Panc1 (cell line): Measurements from ENCODE around the gene MPPED1. TPM values are rescaled to one million over a fixed set of nuclear protein-coding genes. Genes with fewer than 3 reads are reported as not detected.

Experiments used
- ATAC-seq: fragments of 200-7000 bp; cut with Tn5 transposase; 2 replicates; pipeline ENCODE4 v1.9.1; 2020; ENCODE audit warnings: mild to moderate bottlenecking, moderate library complexity
- BruUV-seq: library from RNA; stranded (reverse); fragments of 400-500 nt; replicated peaks from 2 replicates; lab custom pipeline; 2021; lab: Mats Ljungman, UMichigan
- CTCF ChIA-PET: fragments of 300-600 bp; sonication (Branson Sonifier 250); formaldehyde crosslinking; loops from one replicate; lab custom pipeline; 2022; ENCODE audit warnings: antibody characterized with exemption; lab: Charles Lee
- POLR2A ChIA-PET: fragments of 300-600 bp; sonication (Branson Sonifier 250); formaldehyde crosslinking; loops from one replicate; lab custom pipeline; 2022; ENCODE audit warnings: antibody characterized with exemption; lab: Charles Lee
- DNase-seq: peaks from one replicate; pipeline ENCODE4 v3.0.0-alpha.2; 2010; ENCODE audit warnings: low read depth, low spot score
- H3K27ac ChIP-seq: 2 replicates; pipeline ENCODE4 v1.5.1; 2011; ENCODE audit warnings: mild to moderate bottlenecking, low read length, inconsistent platforms
- H3K27me3 ChIP-seq: fragments of 200-500 bp; sonication (Bioruptor generic); 2 replicates; pipeline ENCODE4 v1.6.0; 2014; ENCODE audit warnings: low read length, inconsistent platforms; ENCODE audit not compliant: control insufficient read depth, insufficient read depth
- H3K36me3 ChIP-seq: fragments of 200-500 bp; sonication (Bioruptor generic); 2 replicates; pipeline ENCODE4 v1.5.1; 2014; ENCODE audit warnings: inconsistent platforms, mild to moderate bottlenecking, low read length, moderate library complexity; ENCODE audit not compliant: control insufficient read depth, insufficient read depth
- H3K4me1 ChIP-seq: 2 replicates; pipeline ENCODE4 v1.5.1; 2011; ENCODE audit warnings: inconsistent platforms, mild to moderate bottlenecking, low read length, moderate library complexity; ENCODE audit not compliant: control insufficient read depth, insufficient read depth
- H3K4me3 ChIP-seq, 2 experiments: 2 replicates each; pipeline ENCODE4 v1.5.1; 2011 to 2012; ENCODE audit warnings: low read depth in 2 of 2, low read length in 2 of 2, mild to moderate bottlenecking in 2 of 2, inconsistent platforms in 1 of 2, moderate library complexity in 1 of 2
- H3K9me3 ChIP-seq: fragments of 200-500 bp; sonication (Bioruptor generic); 2 replicates; pipeline ENCODE4 v1.5.1; 2014; ENCODE audit warnings: low read depth, mild to moderate bottlenecking, inconsistent platforms, low read length, moderate library complexity; ENCODE audit not compliant: control insufficient read depth, insufficient read depth
- POLR2AphosphoS5 ChIP-seq: IDR thresholded peaks from 2 replicates; pipeline ENCODE4 v1.6.1; 2012; ENCODE audit warnings: mild to moderate bottlenecking, low read depth, low read length, moderate library complexity
- SIN3A ChIP-seq: IDR thresholded peaks from 2 replicates; pipeline ENCODE4 v1.6.1; 2012; ENCODE audit warnings: low read depth, mild to moderate bottlenecking, low read length, moderate library complexity, borderline replicate concordance; ENCODE audit not compliant: insufficient read depth
- TCF7L2 ChIP-seq: IDR thresholded peaks from 2 replicates; pipeline ENCODE4 v1.6.1; 2011; ENCODE audit warnings: mild to moderate bottlenecking, low read depth, low read length, inconsistent platforms
- in situ Hi-C: cut with HindIII; loops from 2 replicates; pipeline ENCODE4 v1.10.0; 2016; ENCODE audit warnings: low sequenced_read_pairs, low pct_unique_long_range_greater_than_20kb
- intact Hi-C: fragments of 100-400 bp; cut with micrococcal nuclease; formaldehyde crosslinking; loops from one replicate; pipeline ENCODE4 v1.10.0; 2022; ENCODE audit not compliant: unreplicated experiment
- total RNA-seq: library from RNA; stranded (reverse); gene quantifications from one replicate; pipeline ENCODE4 v1.2.1, GENCODE V29; 2021; ENCODE audit not compliant: unreplicated experiment
- TF ChIP-seq, protein P1 (sequence below): fragments of 450-650 bp; IDR thresholded peaks from 2 replicates; pipeline ENCODE4 v1.5.1; 2017; ENCODE audit warnings: mild to moderate bottlenecking
- TF ChIP-seq, protein P2 (sequence below), 2 experiments: IDR thresholded peaks; 2 replicates each; pipeline ENCODE4 v1.6.1; 2011 to 2012; ENCODE audit warnings: low read depth in 2 of 2, control low read depth in 1 of 2, low read length in 1 of 2, mild to moderate bottlenecking in 1 of 2, moderate library complexity in 1 of 2; ENCODE audit not compliant: insufficient read depth in 1 of 2

Gene MPPED1
- total RNA-seq, 1 experiment from 2014 or later: not detected

- intact Hi-C loops: no loop called here
- Histone ChIP-seq H3K4me1 (no peaks in the 10 kb centered on the region), H3K27me3 (no peaks in the 10 kb centered on the region), H3K9me3 (no peaks in the 10 kb centered on the region), H3K27ac (no peak overlapping the region), H3K36me3 (no peaks in the 10 kb centered on the region), H3K4me3 (no peak overlapping the region)
- TF ChIP-seq, protein P1, sequence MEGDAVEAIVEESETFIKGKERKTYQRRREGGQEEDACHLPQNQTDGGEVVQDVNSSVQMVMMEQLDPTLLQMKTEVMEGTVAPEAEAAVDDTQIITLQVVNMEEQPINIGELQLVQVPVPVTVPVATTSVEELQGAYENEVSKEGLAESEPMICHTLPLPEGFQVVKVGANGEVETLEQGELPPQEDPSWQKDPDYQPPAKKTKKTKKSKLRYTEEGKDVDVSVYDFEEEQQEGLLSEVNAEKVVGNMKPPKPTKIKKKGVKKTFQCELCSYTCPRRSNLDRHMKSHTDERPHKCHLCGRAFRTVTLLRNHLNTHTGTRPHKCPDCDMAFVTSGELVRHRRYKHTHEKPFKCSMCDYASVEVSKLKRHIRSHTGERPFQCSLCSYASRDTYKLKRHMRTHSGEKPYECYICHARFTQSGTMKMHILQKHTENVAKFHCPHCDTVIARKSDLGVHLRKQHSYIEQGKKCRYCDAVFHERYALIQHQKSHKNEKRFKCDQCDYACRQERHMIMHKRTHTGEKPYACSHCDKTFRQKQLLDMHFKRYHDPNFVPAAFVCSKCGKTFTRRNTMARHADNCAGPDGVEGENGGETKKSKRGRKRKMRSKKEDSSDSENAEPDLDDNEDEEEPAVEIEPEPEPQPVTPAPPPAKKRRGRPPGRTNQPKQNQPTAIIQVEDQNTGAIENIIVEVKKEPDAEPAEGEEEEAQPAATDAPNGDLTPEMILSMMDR: no peak
- TF ChIP-seq, protein P2, sequence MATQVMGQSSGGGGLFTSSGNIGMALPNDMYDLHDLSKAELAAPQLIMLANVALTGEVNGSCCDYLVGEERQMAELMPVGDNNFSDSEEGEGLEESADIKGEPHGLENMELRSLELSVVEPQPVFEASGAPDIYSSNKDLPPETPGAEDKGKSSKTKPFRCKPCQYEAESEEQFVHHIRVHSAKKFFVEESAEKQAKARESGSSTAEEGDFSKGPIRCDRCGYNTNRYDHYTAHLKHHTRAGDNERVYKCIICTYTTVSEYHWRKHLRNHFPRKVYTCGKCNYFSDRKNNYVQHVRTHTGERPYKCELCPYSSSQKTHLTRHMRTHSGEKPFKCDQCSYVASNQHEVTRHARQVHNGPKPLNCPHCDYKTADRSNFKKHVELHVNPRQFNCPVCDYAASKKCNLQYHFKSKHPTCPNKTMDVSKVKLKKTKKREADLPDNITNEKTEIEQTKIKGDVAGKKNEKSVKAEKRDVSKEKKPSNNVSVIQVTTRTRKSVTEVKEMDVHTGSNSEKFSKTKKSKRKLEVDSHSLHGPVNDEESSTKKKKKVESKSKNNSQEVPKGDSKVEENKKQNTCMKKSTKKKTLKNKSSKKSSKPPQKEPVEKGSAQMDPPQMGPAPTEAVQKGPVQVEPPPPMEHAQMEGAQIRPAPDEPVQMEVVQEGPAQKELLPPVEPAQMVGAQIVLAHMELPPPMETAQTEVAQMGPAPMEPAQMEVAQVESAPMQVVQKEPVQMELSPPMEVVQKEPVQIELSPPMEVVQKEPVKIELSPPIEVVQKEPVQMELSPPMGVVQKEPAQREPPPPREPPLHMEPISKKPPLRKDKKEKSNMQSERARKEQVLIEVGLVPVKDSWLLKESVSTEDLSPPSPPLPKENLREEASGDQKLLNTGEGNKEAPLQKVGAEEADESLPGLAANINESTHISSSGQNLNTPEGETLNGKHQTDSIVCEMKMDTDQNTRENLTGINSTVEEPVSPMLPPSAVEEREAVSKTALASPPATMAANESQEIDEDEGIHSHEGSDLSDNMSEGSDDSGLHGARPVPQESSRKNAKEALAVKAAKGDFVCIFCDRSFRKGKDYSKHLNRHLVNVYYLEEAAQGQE (IDR thresholded peaks at IDR 0.05; ENCODE audit: insufficient read depth in 1 of 2, low read depth in 2 of 2, low read length in 1 of 2): no peak
- TF ChIP-seq TCF7L2 (no peak), SIN3A (no peak), POLR2AphosphoS5 (no peak)
- ATAC-seq (no peak), DNase-seq (no peak)
- POLR2A ChIA-PET: interaction anchor here (0.7 kb wide), 1 partner anchor 420 kb away, joined by 7 read pairs; no protein-coding TSS in a partner anchor
- in situ Hi-C loops: no loop called here
- CTCF ChIA-PET: no interaction called here
- BruUV-seq: no TSS peak
Observed at GRCh38 chr22:43479962-43480361, 68.1 kb downstream of the MPPED1 start.

- BruUV-seq: no TSS peak
- ATAC-seq: no peak
- CTCF ChIA-PET: no interaction called here
Observed at GRCh38 chr22:43481568-43482317, 69.9 kb downstream of the MPPED1 start.

More at GRCh38 chr22:43481568-43482317, 69.9 kb downstream of the MPPED1 start:
- in situ Hi-C loops (no loop called here), intact Hi-C loops (no loop called here)
- Histone ChIP-seq H3K4me3 (no peak overlapping the region), H3K36me3 (no peaks in the 10 kb centered on the region), H3K4me1 (no peaks in the 10 kb centered on the region), H3K27ac (no peak overlapping the region), H3K27me3 (no peaks in the 10 kb centered on the region), H3K9me3 (no peaks in the 10 kb centered on the region)
- POLR2A ChIA-PET: no interaction called here
- no peak for DNase-seq
- no peak for TF ChIP-seq POLR2AphosphoS5
- TF ChIP-seq, protein P1: no peak; the same call in 1 of the 2 replicates
- TF ChIP-seq SIN3A: no peak
- no peak for TF ChIP-seq TCF7L2
- TF ChIP-seq, protein P2 (IDR thresholded peaks at IDR 0.05; ENCODE audit: insufficient read depth in 1 of 2, low read depth in 2 of 2, low read length in 1 of 2): no peak
